Measurements from ENCODE around the gene TSPAN9. TPM values are rescaled to one million over a fixed set of nuclear protein-coding genes. Genes with fewer than 3 reads are reported as not detected.

Gene TSPAN9
- total RNA-seq, 1 experiment from 2014 or later, result 7.0 TPM

DNA sequence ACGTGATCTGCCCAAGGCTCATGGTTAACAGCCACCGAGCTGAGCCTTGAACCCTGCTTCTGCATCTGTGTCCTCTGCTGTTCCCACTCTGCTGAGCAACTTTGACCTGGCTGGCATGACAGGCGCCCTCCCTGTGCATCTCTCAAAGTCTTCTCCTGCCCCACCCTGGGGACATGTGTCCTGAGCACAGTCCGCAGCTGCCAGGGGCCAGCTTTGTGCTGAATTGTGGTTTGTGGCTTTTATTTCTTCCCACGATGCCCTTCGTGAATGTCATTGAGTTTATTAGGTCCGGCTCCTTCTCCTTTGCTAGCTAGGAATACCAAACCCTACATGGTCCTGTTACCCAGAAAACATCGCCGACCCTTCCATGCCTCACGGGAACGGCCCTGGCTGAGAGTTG lies 161.0 kb downstream of the TSPAN9 start:
- DNase-seq (ENCODE audit: extremely low read depth, low read depth), result no peak

DNA sequence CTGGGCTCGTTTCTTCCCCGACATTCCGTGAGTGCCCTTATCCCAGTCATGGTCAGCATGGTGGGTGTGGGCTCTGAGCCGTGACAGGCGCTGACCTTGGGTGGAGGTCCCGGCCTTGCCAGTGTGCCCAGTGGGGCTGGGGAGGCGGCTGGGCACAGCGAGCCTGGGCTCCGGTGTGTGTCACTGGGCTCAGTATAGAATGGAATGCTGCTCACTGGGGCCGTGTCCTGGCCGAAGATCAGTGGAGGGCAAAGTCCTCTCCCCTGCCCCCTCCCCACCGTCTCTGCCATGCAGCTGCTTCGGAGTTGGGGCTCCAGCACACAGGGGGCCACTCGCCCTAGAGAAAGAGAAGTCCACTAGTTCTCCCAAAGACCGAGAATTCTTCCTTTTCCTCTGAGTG lies 164.4 kb downstream of the TSPAN9 start:
- no peak for DNase-seq (ENCODE audit: extremely low read depth, low read depth)

DNA sequence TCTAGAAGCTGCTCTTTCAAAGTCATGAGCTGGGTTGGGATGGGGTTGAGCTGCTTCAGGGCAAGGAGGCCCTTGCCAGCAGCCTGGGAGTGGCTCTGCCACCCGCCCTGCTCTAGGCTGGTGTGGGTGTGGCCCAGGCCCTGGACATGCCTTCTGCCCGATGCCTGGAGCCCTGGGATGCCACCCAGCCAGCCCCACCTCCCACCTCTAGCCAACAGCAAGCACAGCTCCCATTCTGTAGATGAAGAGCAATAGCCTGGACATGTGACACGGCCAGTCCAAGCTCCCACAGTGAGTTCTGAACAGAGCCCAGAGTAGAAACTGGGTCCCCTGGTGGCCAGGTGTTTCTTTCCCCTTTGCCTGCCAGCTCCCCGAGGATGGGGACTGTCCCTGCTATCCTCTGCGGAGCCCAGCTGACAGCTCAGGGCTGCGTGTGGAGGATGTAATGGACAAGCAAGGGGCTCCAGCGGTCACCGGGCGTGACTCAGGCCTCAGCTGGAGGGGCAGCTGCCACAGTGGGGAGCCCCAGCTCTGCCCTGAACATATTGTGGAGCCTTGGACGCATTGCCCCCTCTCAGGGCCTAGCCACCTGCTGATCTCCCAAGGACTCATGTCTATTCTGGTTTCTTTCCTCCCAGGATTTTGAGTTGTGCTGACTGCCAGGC lies 165.2 kb downstream of the TSPAN9 start:
- no peak for DNase-seq (ENCODE audit: extremely low read depth, low read depth)

DNA sequence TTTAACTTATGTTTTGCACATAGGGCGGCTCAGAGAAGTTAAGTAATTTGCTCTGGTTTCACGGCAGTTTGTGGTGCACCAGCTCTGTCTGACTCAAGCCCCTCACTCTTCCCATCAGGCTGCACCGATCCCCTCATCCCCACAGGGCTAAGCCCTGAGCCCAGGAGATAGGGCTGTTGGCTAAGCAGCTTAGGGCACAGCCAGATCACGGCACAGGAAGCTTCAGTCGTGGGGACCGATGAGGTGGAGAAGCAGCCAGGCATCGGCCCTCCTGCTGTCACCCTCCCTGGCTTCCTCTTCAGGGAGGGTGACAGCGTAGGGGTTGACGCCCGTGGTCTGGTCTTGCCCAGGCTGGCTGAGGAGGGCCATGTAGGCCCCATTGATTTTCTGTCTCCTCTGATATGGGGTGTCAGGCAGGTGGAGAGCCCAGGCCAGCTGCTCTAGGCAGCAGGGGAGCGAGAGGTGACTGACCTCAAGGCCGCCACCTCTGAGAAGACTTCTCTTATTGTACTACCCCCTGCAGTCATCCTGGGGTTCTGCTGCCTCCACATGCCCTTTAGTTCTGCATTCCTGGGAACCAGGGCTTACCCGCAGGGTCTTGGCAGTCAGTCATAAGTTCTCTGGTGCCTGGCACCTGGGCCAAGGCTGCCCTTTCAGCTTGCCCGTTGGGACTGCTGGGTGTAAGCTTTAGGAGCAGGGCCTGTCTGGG lies 166.4 kb downstream of the TSPAN9 start:
- no peak for DNase-seq (ENCODE audit: extremely low read depth, low read depth)

DNA sequence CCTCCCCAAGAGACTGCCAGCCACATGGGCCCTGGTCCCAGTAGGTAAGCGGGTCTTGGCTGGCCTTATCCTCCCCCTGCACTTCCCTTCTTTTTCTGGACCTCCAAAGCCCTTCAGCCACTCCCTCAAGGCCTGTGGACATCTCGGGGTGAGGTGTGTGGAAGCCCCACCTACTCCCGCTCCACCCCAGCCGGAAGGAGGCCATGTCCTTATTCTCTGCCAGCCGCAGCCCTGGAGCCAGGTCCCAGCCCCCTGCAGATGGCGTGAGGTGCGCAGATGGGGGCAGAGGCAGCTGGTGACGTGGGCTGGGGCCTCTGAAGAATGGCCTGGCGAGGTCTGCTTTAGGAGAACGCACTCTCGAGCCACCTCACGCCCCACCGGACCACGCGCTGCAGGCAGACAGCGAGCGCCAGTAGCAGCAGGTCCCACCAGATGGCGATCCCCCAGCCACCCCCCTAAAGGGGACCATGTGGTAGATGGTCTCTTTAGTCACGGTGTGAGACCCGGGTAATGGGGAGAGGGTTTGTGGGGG lies 167.1 kb downstream of the TSPAN9 start:
- DNase-seq (ENCODE audit: extremely low read depth, low read depth), result no peak

DNA sequence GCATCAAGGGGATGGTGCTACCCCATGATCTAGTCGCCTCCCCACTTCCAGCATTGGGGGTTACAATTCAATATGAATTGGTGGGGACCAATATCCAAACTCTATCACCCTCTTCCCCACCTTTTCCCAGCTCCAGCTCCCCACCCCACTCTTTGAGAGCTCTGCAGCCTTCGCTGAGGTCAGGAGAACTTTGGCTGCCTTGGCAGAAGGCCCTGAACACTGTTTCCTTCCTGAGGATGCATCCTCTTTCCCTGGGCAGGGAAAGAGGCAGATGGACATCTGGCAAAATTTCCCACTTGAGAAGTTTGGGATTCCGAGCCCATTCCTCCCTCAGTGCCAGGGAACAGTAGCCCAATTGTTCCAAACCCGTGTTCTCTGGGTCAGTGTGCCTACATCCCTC lies 169.1 kb downstream of the TSPAN9 start:
- no peak for DNase-seq (ENCODE audit: extremely low read depth, low read depth)

DNA sequence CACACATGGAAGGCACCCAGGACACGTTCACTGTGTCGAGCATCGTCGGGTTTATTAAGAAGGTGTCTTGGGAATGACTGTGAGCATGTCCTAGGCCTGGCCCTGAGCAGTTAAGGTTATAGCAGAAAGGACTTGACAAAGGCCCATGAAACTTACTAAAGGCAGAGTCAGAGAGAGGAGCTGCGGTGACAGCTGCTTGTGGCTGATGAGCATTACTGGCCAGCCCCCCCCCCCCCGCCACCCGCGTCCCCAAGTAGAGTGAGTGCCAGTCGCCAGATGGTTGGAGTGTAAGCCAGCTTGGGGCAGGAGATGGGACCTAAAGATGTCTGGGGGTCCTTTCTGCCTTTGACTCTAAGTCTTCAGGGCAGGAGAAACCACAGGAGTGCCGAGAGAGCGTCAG lies 169.9 kb downstream of the TSPAN9 start:
- DNase-seq (ENCODE audit: extremely low read depth, low read depth), result no peak

DNA sequence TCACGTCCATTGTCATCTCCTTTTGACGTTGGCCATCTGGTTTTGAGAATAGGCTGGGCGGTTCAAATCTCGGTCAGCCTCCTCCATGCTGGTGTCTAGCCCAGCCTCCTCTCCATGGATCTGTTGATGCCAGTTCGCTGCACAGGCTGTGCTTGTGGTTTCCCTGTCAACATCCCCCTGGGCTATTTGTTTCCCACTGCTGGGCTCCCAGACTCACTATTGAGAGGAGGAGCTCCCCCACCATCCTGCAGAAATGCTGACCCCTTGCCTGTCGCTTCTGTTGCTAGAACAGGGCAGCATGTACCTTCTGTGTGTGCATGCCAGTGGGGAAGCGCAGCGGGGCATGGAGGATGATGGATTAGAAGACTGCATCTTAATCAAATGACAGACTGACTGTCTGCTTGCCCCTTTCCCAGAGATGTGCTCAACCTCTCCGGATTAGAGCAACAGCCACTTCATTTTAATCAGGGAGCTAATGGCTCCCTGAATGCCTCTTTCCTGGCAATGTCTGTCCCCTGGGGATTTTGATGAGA lies 170.5 kb downstream of the TSPAN9 start:
- no peak for DNase-seq (ENCODE audit: extremely low read depth, low read depth)

DNA sequence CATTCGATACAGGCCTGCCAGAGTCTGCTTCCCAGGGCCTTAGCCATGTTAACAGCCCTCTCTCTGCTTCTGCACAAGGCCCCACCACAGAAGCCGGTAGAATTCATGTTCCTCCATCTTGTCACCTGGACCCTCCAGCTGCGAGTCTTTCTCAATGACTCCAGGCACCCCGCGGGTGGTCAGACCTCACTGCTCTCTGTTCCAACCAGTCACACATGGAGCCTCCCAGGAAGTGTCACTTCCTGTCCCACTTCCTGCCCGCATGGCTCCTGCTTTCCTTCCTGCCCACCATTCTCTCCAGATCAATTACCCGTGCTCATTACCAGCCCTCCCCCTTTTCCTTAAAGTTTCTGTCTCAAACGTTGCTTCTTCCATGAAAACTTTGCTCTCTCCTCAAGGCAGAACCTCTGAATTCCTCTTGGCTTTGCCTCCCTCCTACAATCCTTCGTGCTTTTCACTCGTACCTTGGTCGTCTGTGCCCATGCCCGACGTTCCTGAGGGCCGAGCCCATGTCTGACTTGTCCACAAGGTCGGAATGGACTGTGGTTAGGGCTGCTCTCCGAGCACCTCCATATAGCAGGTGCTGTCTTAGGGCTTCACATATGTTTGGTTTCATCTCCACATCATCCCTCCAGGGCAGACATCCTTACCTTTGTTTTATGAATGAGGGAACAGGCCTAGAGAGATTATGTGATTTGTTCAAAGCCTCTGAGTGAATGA lies 172.1 kb downstream of the TSPAN9 start:
- DNase-seq (ENCODE audit: extremely low read depth, low read depth), result no peak

DNA sequence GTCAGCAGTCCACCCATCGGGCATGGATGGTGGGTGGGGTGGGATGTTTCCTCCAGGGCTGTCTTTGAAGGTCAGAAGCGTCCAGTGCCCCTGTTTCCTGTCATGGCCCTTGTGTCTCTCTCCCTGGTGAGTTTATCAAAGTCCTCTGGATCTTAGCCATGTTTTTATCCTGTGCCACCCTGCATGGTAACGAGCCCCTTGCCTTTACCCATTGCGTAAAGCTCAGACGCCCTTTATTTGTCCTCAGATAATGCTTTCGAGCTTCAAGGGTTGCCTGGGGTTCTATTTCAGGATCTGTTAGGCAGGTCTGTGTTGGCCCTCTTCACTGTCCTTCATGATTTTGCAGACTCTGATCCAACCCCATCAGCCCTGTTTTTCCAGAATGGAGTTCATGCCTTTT lies 172.9 kb downstream of the TSPAN9 start:
- DNase-seq (ENCODE audit: extremely low read depth, low read depth), result no peak

DNA sequence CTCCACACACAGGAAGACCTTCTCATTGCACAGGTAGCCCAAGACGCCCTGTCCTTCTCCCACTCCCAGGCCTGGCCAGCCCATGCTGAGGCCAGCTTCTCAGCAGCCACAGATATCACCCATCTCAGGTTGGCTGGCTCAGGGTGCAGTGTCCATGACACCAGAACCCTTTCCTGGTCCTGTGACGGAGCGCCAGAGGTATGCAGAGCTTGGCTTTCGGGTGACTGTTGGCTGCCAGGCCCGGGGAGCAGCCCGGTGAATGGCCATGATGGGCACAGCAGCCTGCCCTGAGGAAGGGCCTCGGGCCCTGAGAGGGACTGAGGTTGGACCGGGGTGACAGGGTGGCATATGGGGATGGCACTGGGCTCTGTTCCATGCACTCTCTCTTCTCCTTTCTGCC lies 173.4 kb downstream of the TSPAN9 start:
- no peak for DNase-seq (ENCODE audit: extremely low read depth, low read depth)

DNA sequence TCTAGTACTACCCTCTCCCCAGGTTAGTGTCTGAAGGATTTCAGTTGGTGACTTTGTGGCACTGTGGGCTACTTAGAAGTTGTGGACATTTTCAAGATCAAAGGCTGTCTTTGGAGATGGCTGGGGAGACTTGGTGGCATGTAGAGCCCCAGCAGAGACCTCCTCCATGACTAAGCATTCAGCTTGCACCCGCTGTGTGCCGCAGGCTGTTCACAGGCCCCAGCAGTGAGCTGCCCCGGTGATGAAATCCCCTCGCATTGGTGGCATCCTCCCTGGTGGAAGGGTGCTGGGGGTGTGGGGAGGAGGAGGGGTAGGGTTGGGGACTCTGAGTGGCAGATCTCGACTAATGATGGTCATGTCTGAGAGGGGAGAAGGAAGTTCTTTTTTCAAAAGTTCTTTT lies 173.9 kb downstream of the TSPAN9 start:
- DNase-seq (ENCODE audit: extremely low read depth, low read depth), result no peak

DNA sequence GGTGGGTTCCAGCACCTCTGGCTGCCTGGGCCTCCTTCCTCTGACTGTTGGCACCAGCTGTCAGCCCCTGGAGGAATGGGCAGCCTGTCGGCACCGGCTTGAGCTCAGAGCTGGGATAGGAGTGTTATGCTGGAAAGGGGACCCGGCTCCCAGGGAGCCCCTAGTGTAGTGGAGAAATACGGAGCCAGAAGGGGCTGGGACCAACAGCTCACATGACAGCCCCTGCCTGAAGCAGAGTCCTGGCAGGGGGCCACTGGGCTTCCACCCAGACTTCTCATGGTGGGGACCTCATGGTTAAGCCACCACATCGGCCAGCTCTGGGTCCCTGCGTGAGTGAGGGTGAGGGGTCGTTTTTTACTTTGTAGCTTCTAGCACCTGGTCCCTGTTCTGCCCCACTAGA lies 174.5 kb downstream of the TSPAN9 start:
- no peak for DNase-seq (ENCODE audit: extremely low read depth, low read depth)

DNA sequence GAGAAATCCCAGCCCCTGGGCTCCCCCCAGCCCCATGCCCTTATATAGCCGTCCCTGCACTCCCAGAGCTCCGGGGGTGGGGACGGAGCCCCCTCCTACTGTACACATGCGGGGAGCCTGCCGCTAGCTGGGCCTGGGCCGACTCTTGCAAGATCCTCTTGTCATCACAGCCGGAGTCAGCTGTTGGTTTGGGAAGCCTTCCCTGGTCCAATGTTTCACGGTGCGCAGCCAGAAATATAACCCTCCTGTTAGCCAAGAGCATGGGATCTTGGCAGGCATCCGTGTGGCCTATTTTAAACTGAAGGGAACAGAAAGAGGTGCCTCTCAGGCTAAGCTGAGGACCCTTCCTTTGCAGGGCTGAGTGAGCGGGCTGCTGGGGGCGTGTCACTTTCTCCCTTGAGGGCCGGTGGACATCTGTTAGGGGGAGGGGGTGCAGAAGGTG lies 175.3 kb downstream of the TSPAN9 start:
- no peak for DNase-seq (ENCODE audit: extremely low read depth, low read depth)

DNA sequence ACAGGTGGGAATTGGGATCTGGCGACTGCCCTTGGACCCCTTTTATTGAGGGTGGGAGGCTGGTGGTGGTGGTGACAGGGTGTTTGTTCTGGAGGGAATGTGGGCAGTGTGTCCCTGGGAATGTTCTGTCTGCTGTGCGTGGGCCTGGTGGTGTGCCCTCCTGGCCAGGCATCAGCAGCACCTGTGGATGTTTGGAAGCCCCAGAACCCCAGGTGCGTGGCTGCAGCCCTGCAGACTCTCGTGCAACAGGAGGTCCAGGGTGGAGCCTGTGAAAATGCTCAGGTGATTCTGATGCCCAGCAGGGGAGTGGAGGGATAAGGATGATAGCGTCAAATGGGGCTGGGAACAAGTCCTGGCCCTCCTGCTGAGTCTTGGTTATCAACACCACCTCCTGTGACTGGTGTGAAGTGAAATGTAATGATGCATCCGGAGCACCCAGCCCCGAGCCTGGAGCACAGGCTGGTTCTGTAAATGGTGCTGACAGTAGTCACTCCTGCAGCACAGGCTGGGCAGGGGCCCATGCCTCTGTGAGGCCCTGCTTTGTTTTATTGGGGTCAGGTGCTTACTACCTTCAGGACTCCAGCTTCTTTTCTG lies 176.6 kb downstream of the TSPAN9 start:
- DNase-seq (ENCODE audit: extremely low read depth, low read depth), result no peak

DNA sequence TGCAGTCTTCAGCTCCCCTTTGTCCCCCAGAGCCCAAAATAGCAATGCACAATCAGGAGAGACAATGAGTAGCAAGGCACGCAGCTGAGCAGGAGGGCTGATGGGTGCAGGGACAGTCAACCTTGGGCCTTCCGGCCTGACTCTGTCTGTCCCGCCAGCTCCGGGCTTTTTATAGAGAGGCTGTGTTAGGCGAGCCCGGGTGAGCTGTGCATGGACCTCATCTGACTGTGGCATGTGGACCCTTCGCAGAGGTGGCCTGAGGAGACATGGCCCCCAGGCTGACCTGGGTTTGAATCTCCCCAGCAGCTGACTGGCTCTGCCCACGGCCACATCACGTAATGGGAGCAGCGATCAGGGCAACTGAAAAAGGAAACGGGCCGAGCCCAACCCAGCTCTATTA lies 177.9 kb downstream of the TSPAN9 start:
- no peak for DNase-seq (ENCODE audit: extremely low read depth, low read depth)

DNA sequence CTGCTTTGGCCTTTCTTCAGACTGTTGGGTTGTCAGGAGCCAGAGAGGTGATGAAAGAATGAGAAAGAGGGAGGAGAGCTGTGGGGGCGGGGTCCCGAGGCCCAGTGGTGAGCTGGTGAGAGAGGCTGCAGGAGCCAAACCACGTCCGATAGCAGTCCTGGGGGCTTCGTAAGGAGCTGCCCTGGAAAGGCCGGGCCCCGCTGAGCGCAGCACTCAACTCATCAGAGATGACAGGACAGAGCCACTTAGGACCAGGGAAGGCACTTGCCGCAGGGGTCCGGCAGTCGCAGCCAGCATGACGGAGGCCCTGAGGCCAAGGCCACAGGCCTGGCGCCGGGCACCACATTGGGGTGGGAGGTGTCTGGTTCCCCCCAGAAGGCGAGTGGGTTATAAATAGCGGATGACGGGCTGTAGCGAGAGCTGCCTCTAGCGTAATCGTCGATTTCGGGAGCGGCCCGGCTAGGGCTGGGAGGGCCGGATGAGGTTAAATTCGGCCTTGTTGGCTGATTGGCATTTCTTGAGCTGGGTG lies 179.0 kb downstream of the TSPAN9 start:
- DNase-seq (ENCODE audit: extremely low read depth, low read depth), result no peak

DNA sequence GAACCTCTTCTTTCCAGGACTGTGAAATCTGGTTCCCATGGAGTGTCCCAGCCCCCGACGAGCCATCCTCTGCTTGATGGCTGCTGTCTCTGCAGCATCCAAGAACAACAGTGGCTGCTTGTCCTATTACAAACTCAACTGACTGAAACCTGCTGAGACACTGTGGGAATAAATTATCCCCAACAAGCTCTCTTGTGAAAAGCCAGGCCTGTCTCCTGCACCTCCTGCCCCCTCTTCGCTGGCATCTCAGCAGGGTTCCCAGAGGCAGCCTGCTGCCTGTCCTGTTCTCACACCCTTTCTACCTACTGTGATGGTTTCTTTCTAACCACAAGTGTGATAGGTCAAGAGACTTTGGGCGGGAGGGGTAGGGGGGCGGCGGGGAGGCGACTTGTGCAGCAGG lies 180.2 kb downstream of the TSPAN9 start:
- DNase-seq (ENCODE audit: extremely low read depth, low read depth), result no peak

DNA sequence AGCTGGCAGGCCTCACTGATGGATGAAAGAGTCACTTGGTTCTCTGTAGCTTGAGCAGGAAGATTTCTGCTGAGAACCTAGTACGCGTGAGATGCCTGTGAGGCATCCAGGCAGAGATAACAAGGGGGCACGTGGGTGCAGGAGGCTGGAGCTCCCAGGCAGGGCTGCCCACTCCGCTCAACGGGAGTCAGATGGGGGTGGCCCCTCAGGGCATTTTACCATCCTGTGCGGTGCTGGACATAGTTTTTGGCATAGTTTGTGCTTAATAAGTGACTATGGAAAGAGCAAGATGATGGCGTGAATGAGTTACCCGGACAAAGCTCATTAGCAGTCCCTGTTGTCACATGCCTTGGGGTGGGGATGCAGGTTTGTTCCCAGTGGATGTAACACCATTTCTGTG lies 182.8 kb downstream of the TSPAN9 start:
- no peak for DNase-seq (ENCODE audit: extremely low read depth, low read depth)

DNA sequence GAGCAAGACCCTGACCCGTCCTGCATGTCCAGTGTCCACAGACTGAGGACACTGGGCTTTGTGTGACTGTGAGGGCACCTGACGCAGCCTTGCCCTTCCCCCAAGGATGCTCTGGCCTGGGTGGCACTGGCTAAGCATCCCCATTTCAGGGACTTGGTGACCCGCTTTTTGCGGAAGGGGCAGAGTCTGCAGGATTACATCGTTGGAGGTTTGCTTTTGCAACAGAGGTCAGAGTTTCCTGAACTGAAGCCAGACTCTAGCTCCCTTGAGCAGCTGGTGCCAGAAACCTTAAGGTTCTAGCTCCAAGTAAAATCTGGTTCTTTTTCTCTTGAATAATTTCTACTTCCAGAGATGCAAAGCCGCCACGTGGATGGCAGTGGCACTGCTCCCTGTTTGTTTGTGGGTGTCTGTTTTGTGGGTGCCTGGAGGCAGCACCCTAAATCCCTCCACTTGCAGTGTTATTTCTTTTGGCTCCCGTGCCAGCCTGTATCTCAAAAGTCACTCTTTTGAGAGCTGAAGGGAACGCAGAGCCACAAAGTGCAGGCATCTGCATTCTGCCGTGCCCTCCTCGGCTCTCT lies 184.7 kb downstream of the TSPAN9 start:
- no peak for DNase-seq (ENCODE audit: extremely low read depth, low read depth)
